GM12878 (cell line): ENCODE measurements around the gene NOB1. TPM values are rescaled to one million over a fixed set of nuclear protein-coding genes. Genes with fewer than 3 reads are reported as not detected.

ENCODE experiments used
- ATAC-seq: fragments of 200-7000 bp; cut with Tn5 transposase; 3 replicates; pipeline ENCODE4 v1.9.1; 2020; ENCODE audit warnings: mild to moderate bottlenecking, moderate library complexity
- BruUV-seq: library from RNA; stranded (reverse); fragments of 400-500 nt; replicated peaks from 2 replicates; lab custom pipeline; 2021; lab: Mats Ljungman, UMichigan
- CTCF ChIA-PET: fragments of 300-600 bp; sonication (Branson Sonifier 250); formaldehyde crosslinking; extraction: SDS; loops from one replicate; lab custom pipeline; 2021; ENCODE audit warnings: inconsistent platforms; lab: Yijun Ruan, JAX
- POLR2A ChIA-PET: fragments of 350-600 bp; formaldehyde crosslinking; extraction: SDS; loops from one replicate; lab custom pipeline; 2021; ENCODE audit warnings: inconsistent platforms; lab: Charles Lee
- RAD21 ChIA-PET: fragments of 300-600 bp; sonication (Branson Sonifier 250); formaldehyde crosslinking; loops from one replicate; lab custom pipeline; 2023; ENCODE audit warnings: antibody characterized with exemption; ENCODE audit not compliant: unreplicated experiment; lab: Charles Lee
- SMC1A ChIA-PET: fragments of 300-600 bp; sonication (Branson Sonifier 250); formaldehyde crosslinking; loops from one replicate; lab custom pipeline; 2023; ENCODE audit not compliant: unreplicated experiment, uncharacterized antibody; lab: Charles Lee
- DNase-seq: peaks from one replicate; pipeline ENCODE4 v3.0.0-alpha.2; 2011; ENCODE audit warnings: low read depth, low spot score
- FAIRE-seq: peaks from 3 replicates; lab custom pipeline; 2011; peaks lifted over from hg19 to GRCh38; lab: Jason Lieb, UNC
- H2AFZ ChIP-seq: 2 replicates; pipeline ENCODE4 v1.6.0; 2011; ENCODE audit warnings: low read depth, low read length, control low read depth; ENCODE audit not compliant: control insufficient read depth
- H3K27ac ChIP-seq: 2 replicates; pipeline ENCODE4 v1.5.1; 2011; ENCODE audit warnings: control low read depth; ENCODE audit not compliant: control insufficient read depth, insufficient read depth
- H3K27me3 ChIP-seq, 2 experiments: replicated peaks in 1 of 2; 2 replicates each; pipeline versions ENCODE4 v1.6.0 to v1.6.1; 2011; ENCODE audit warnings: low read length in 1 of 2; ENCODE audit not compliant: control insufficient read depth in 2 of 2, insufficient read depth in 2 of 2
- H3K36me3 ChIP-seq, 2 experiments: 2 replicates each; pipeline ENCODE4 v1.5.1; 2011; ENCODE audit warnings: low read length in 1 of 2; ENCODE audit not compliant: control insufficient read depth in 2 of 2, insufficient read depth in 2 of 2
- H3K4me1 ChIP-seq: 2 replicates; pipeline ENCODE4 v1.6.1; 2011; ENCODE audit warnings: mild to moderate bottlenecking, low read length, moderate library complexity, mixed read lengths; ENCODE audit not compliant: control insufficient read depth, insufficient read depth
- H3K4me2 ChIP-seq: 2 replicates; pipeline ENCODE4 v1.6.0; 2011; ENCODE audit warnings: control low read depth; ENCODE audit not compliant: control insufficient read depth, insufficient read depth
- H3K4me3 ChIP-seq: fragments of 200-600 bp; sonication (generic); 2 replicates; pipeline ENCODE4 v1.5.1; 2016
- H3K79me2 ChIP-seq: 2 replicates; pipeline ENCODE4 v1.6.0; 2011; ENCODE audit warnings: low read length; ENCODE audit not compliant: control insufficient read depth, insufficient read depth
- H3K9ac ChIP-seq: 2 replicates; pipeline ENCODE4 v1.8.0; 2011; ENCODE audit warnings: low read length, control low read depth, mixed read lengths; ENCODE audit not compliant: control insufficient read depth, insufficient read depth
- H3K9me3 ChIP-seq: replicated peaks from 3 replicates; pipeline ENCODE4 v1.5.1; 2011; ENCODE audit warnings: mild to moderate bottlenecking, low read length; ENCODE audit not compliant: control insufficient read depth, insufficient read depth
- H4K20me1 ChIP-seq: 2 replicates; pipeline ENCODE4 v1.6.0; 2011; ENCODE audit not compliant: control insufficient read depth, insufficient read depth
- IRF3 ChIP-seq: fragments of 450-650 bp; IDR thresholded peaks from 2 replicates; pipeline ENCODE4 v1.6.1; 2014; ENCODE audit warnings: mild to moderate bottlenecking
- NFIC ChIP-seq: IDR thresholded peaks from 2 replicates; pipeline ENCODE4 v1.6.1; 2012; ENCODE audit warnings: low read depth, mild to moderate bottlenecking, inconsistent platforms, low read length, moderate library complexity
- PAX5 ChIP-seq: IDR thresholded peaks from 2 replicates; pipeline ENCODE4 v1.6.1; 2011; ENCODE audit warnings: low read depth, low read length, borderline replicate concordance
- RCOR1 ChIP-seq: conservative IDR thresholded peaks from 2 replicates; pipeline ENCODE4 v1.6.1; 2012; ENCODE audit warnings: low read depth, low read length, improper control_type of control experiment
- SMAD1 ChIP-seq: fragments of 450-650 bp; IDR thresholded peaks from 2 replicates; pipeline ENCODE4 v1.6.1; 2018; ENCODE audit warnings: mild to moderate bottlenecking, low read depth; ENCODE audit not compliant: partially characterized antibody
- USF1 ChIP-seq: IDR thresholded peaks from 2 replicates; pipeline ENCODE4 v1.6.1; 2011; ENCODE audit warnings: borderline replicate concordance, low read depth, mild to moderate bottlenecking, moderate library complexity, mixed read lengths, low read length; ENCODE audit not compliant: insufficient read depth; ENCODE audit errors: extremely low read length
- ZBTB11 ChIP-seq: fragments of 450-650 bp; formaldehyde crosslinking; IDR thresholded peaks from 2 replicates; pipeline ENCODE4 v1.5.0; 2022; ENCODE audit warnings: mild to moderate bottlenecking, missing genetic modification characterization
- ZNF384 ChIP-seq: IDR thresholded peaks from 2 replicates; pipeline ENCODE4 v1.6.1; 2012; ENCODE audit warnings: low read depth, mild to moderate bottlenecking, low read length, improper control_type of control experiment, borderline replicate concordance
- WGBS: methylation state at CpG from one replicate; pipeline ENCODE4 v1.1.6; 2016; ENCODE audit warnings: low lambda C conversion rate; ENCODE audit not compliant: insufficient replicate concordance, insufficient coverage; ENCODE audit errors: missing lambda C conversion rate; 5-methylcytosine and 5-hydroxymethylcytosine counted together
- in situ Hi-C: fragments of 300-500 bp; cut with MboI; formaldehyde crosslinking; loops from 9 replicates; pipeline ENCODE4 v1.14.3; 2018; ENCODE audit warnings: mixed read lengths
- intact Hi-C: fragments of 100-400 bp; cut with micrococcal nuclease; formaldehyde crosslinking; loops from one replicate; pipeline ENCODE4 v1.14.2; 2022; ENCODE audit not compliant: unreplicated experiment
- polyA plus RNA-seq, 11 experiments: library from polyadenylated mRNA; depleted of rRNA in 4 of 11; unstranded in 6 of 11; stranded (reverse) in 5 of 11; fragments of >200 nt; fragmentation: Nextera tagmentation in 4 of 11; fragmentation: Illumina TruSeq in 1 of 11; extraction: Ambion mirVana in 4 of 11; extraction: Trizol in 1 of 11; gene quantifications; 1 replicate in 1 of 11; 2 replicates in 10 of 11; pipeline versions ENCODE4 v1.2.1 to v1.2.3, GENCODE V29; 2011 to 2016; ENCODE audit warnings: inconsistent platforms in 2 of 11, missing spikeins in 2 of 11, low read depth in 1 of 11
- total RNA-seq, 4 experiments: library from RNA; depleted of rRNA in 3 of 4; stranded (reverse); fragments of >200 nt in 3 of 4; fragmentation: Illumina TruSeq in 1 of 4; extraction: Trizol in 1 of 4; gene quantifications; 2 replicates each; pipeline versions ENCODE4 v1.2.1 to v1.2.3, GENCODE V29; 2013 to 2021

The NOB1 gene
- total and polyA plus RNA-seq, 10 of the 15 experiments (the other 5 are each of a cell fraction or from before 2014, with no cell fraction given): 31.1 to 117 (median 78.0) TPM

GRCh38 chr16:69798466-69798865 is 43.7 kb upstream of the NOB1 start:
- RAD21 ChIA-PET: no interaction called here
- FAIRE-seq (no peak), DNase-seq (no peak), ATAC-seq (no peak)
- H3K27ac ChIP-seq: no peak overlapping the region
- BruUV-seq: no TSS peak
- TF ChIP-seq ZNF384 (no peak), PAX5 (no peak)
- WGBS: 95% methylated on average over 6 of the region's 8 CpGs
- H3K79me2 ChIP-seq: no peaks in the 10 kb centered on the region
- CTCF ChIA-PET: interaction anchor here (0.6 to 7.7 kb wide), 4 partner anchors 9 to 131 kb away, joined by 3 to 114 read pairs (median 4); no protein-coding TSS in a partner anchor
- SMC1A ChIA-PET: interaction anchor here (1.1 kb wide), 1 partner anchor 37 kb away, joined by 4 read pairs; no protein-coding TSS in a partner anchor
- in situ Hi-C loops (no loop called here), intact Hi-C loops (no loop called here)
- H3K9me3 ChIP-seq: no peaks in the 10 kb centered on the region
- POLR2A ChIA-PET: no interaction called here
- H3K9ac ChIP-seq: no peak overlapping the region
- H4K20me1 ChIP-seq: no peaks in the 10 kb centered on the region; the same call in 1 of the 2 replicates
- peaks cover 0 to 8% of the 10 kb centered on the region in 2 experiments; a peak in 2 of 4 replicates for H3K36me3 ChIP-seq
- no peak overlapping the region for H2AFZ ChIP-seq
- H3K4me2 ChIP-seq: no peak overlapping the region
- H3K4me1 ChIP-seq: no peaks in the 10 kb centered on the region
- H3K27me3 ChIP-seq: no peaks in the 10 kb centered on the region
- no peak overlapping the region for H3K4me3 ChIP-seq

GRCh38 chr16:69796285-69797118 is 41.8 kb upstream of the NOB1 start:
- SMC1A ChIA-PET: interaction anchor here (0.6 to 4.3 kb wide), 8 partner anchors 9 to 857 kb away, joined by 3 to 46 read pairs (median 4); no protein-coding TSS in a partner anchor
- Histone ChIP-seq H3K27me3 (no peaks in the 10 kb centered on the region), H3K4me2 (no peak overlapping the region), H3K79me2 (no peaks in the 10 kb centered on the region), H3K9ac (no peak overlapping the region), H2AFZ (no peak overlapping the region), H4K20me1 (no peaks in the 10 kb centered on the region; the same call in 1 of the 2 replicates), H3K4me3 (no peak overlapping the region), H3K4me1 (no peaks in the 10 kb centered on the region), H3K9me3 (no peaks in the 10 kb centered on the region), H3K27ac (no peak overlapping the region), H3K36me3 (peaks cover 2 to 13% of the 10 kb centered on the region in 2 experiments; a peak in 3 of 4 replicates)
- 72% methylated on average over 19 of the region's 19 CpGs for WGBS
- DNase-seq (no peak), FAIRE-seq (peak; percentile 99), ATAC-seq (peak; percentile 91)
- RAD21 ChIA-PET: interaction anchor here (0.9 to 4.6 kb wide), 2 partner anchors 133 to 136 kb away, joined by 4 to 40 read pairs; no protein-coding TSS in a partner anchor
- intact Hi-C loops: loop anchor here (1.0 to 2.0 kb wide), 2 partner anchors 62 to 134 kb away; no protein-coding TSS in a partner anchor
- POLR2A ChIA-PET: no interaction called here
- in situ Hi-C loops: no loop called here
- BruUV-seq: no TSS peak
- CTCF ChIA-PET: interaction anchor here (0.6 to 7.7 kb wide), 19 partner anchors 10 to 857 kb away, joined by 3 to 114 read pairs (median 3); no protein-coding TSS in a partner anchor
- no peak for TF ChIP-seq USF1
- TF ChIP-seq ZBTB11: no peak
- no peak for TF ChIP-seq IRF3
- TF ChIP-seq NFIC: no peak
- no peak for TF ChIP-seq SMAD1
- TF ChIP-seq RCOR1: 0 out of 2 replicates have a peak, but pooled peaks have one; percentile 65
